Measurements from ENCODE around the gene ARIH1.
A peak's percentile ranks its signal among the peaks of the same experiment; 100 is the strongest.

ARIH1 gene

DNA sequence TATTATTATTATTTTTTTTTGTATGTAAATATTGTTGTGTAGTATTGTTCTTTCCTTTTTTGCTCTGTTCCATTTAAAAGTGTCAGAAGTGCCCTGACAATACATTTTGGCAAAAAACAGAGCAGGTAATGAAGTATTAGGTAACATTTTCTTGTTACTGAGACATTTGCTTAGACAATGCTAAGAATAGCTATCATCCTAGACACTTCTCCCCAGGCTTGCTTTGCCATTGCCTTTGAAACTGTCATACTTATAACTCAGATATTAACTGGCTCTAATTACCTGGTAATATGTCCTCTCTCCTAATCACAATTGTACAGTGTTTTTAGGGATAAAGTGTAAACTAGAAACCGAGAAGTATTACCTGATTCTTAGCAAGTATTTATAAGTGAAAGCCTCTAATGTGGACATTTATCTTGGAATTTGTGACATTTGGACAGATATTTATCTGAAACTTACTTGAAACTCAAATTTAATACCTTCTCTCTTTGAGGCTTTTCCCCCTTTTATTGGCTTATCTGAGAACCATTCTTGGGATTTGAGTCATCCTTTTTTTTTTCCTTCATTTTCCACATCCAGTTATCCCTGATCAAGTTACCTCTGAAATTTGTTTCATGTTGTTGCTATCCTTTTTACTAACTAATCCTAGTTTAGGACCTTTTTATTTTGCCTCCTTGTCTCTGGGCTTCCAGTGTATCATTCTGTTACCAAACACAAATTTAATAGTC is 13.1 kb downstream of the ARIH1 start:
- no peak for DNase-seq (ENCODE audit: low read depth in 2 of 2)

DNA sequence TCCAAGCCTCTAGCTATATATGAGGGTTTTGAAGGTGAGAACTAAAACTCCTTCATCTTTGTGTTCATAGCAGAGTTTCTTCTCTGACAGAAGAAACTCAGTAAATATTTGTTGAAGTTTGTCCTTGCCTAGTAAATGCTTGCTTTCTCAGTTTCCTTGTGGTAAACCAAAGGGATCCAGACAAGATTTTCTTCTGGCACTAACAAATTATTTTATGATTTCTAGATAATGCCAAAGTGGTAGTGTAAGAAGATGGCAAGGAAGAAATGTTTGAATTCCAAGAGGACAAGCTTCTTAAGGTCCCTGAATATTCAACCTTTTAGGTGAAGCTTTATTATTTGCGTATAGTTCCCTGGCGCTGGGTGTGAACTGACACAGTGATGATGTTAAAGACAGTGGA is 14.4 kb downstream of the ARIH1 start:
- DNase-seq (ENCODE audit: low read depth in 2 of 2): no peak

- DNase-seq (ENCODE audit: low read depth in 2 of 2): no peak
These were observed 15.9 kb downstream of the ARIH1 start for GRCh38 chr15:72489943-72490554.

DNA sequence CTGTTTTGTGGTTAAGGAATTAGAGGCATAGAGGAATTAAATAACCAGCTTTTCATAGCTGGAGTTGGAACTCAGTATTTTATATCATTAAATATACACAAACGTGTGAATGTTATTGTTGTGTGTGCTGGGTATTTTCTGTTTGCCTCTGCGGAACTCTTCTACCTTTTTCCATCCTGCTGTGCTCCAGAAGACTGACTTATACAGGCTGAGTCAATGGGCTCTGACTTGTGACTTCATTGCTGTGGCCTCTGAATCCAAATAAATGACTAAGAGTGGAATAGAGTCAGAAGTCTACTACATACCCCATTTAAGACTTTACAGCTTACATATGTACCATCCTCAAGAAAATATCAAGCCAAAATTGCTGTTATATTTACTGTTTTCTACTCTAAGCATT is 17.6 kb downstream of the ARIH1 start:
- no peak for DNase-seq (ENCODE audit: low read depth in 2 of 2)

GRCh38 chr15:72492733-72493132 is 18.6 kb downstream of the ARIH1 start:
- no peak for DNase-seq (ENCODE audit: low read depth in 2 of 2)

DNA sequence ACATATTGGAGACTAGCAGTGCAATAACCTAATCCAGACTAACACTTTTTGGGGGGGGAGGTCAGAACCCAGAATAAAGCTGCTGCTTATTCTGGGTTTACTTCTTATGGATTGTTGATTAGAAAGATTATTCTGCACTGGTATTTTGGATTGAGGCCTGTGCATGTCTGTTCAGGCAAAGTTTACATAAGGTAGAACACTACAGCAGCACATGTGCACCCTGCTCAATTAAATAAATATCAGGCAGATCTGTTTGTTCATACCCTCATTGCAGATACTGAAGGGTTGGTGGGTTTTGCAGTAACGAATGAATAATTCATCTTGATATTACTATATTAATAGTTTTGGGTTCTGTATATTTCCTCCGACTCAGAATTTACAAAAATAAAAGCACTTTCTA is 19.1 kb downstream of the ARIH1 start:
- DNase-seq (ENCODE audit: low read depth in 2 of 2): no peak

GRCh38 chr15:72495007-72495406 is 20.9 kb downstream of the ARIH1 start:
- no peak for DNase-seq (ENCODE audit: low read depth in 2 of 2)

DNA sequence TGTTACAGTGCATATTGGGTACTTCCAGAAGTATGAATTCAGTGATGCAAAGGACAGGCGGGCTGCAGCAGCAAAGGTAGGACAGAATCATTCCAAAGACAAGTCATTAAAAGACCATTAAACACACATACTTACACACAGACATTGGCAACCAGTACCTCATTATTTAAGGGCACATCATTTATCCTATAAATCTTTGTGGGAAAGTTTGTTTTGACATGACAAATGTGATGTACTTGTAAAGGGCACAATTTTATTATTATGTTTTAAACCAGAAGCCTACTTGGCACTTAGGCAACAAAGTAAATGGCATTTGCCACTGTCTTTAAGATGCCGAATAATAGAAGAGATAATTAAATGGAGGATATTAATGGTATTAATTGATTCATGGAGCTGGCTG is 22.7 kb downstream of the ARIH1 start:
- no peak for DNase-seq (ENCODE audit: low read depth in 2 of 2)

DNA sequence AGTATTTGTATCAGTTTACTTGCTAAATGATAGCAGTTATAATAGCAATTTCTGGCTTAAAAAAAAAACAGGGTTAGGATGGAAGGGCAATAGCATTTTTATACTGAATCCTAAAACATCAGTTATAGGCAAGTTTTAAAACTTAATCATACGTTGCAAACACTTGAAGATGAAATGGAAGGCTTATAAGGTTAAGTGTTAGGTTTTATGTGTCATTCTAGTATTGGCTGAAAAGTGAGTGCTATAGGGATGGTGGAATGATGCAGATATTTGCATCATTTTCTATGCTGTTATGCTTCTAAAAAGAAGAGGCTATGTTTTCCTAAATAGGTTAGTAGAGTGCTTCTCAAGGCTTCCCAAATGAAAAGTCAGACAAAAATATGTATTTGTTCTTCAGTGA is 23.3 kb downstream of the ARIH1 start:
- DNase-seq (ENCODE audit: low read depth in 2 of 2): no peak

DNA sequence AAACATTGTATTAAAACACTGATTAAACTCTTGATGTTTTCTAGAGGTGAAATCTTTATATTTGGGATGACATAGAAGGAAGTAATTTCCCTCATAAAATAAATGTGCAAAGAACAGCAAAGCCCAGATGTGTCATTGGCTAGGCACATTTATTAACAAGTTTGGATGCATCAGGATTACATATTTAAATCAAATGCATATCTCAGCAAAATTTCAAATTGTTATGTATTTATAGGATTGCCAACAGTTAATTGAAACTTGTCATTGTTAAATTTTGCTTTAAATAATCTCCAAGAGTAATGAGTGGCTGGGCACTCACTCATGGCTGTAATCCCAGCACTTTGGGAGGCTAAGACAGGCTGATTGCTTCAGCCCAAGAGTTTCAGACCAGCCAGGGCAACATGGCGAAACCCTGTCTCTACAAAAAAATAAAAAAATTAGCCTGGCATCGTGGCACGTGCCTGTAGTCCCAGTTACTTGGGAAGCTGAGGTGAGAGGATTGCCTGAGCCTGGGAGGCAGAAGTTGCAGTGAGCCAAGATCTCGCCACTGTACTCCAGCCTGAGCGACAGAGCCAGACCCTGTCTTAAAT is 28.2 kb downstream of the ARIH1 start:
- no peak for DNase-seq (ENCODE audit: low read depth in 2 of 2)

DNA sequence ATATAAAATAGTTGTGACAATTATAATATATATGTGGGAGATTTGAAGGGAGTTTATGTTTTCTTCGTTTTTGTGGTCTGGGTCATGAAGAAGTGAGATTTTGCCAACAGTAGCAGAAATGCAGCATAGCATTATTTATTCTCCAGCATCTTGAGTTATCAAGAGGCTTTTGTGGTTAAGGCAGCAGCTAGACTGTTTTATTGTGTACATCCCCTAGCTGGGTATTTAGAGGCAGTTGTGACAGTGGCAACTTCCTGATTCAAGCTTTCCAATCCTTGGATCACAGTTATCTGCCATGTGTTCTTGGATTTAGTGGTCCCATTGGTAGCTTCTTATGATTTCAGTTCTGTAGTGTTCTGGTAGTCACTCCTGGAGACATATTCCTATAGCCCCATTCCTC is 29.0 kb downstream of the ARIH1 start:
- DNase-seq (ENCODE audit: low read depth in 2 of 2): no peak

DNA sequence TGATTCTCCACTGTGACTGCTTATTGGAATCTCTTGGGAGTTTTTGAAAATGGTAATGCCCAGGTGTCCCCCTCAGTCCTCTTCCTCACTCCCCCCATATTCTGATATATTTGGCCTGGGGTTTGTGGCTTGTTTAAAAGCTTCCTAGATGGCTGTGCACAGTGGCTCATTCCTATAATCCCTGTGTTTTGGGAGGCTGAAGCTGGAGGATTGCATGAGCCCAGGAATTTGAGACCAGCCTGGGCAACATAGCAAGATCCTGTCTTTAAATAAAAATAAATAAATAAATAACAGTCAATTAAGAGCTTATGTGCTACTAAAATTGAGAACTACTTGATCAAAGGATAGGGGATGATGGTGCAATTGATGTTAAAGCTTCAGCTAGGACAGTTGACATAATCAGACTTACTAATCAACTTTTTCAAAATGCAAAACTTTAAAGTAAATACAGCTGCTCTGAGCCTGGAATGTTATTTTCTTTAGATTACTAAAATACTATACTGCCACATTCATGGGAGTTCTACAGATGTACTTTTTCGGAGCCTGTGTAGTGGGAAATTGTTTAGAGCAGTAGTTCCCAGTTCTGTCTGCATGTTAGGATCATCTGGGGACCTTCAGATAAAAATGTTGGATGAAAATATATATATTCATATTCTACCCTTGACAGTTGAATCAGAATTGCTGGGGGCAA is 33.4 kb downstream of the ARIH1 start:
- DNase-seq (ENCODE audit: low read depth in 2 of 2): no peak

GRCh38 chr15:72509484-72509883 is 35.4 kb downstream of the ARIH1 start:
- no peak for DNase-seq (ENCODE audit: low read depth in 2 of 2)

GRCh38 chr15:72511536-72511935 is 37.4 kb downstream of the ARIH1 start:
- peak in 1 of 2 experiments; percentile 23 for DNase-seq (ENCODE audit: low read depth in 2 of 2)

DNA sequence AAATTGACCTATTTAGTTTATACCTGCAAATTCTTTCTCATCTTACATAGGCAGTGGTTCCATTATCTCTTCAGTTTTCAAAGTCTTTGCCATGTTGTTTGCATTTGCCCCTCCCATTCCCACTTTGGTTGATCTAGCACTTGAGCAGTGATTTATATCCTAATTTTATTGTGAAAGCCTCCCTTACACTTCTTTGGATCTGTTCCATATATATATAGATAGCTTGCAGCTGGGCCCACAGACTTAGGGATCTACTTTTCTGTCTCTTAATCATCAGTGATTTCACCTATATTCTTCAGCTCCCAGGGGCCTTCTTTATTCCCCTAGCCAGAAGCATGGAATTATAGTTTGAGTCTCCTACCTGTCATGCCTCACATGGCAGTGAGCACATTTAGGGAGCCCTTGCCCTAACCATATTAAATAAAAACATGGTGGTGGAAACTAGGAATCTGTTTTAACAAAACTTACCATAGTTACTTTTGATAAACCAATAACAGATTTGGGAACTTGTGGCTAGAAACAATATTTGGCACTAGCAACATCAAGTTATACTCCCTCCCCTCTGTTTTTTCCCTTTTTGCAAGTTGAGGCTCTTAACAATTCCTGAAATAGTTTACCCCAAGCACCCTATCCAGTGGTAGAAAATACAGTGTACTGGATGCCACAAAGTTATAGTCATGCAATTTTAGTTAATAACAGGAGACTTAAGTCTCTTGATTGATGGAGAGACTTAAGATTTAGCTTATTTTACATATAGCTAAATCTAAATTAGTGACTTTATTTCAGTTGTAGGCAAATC is 41.7 kb downstream of the ARIH1 start:
- DNase-seq (ENCODE audit: low read depth in 2 of 2): peak in 1 of 2 experiments; percentile 23

- DNase-seq (ENCODE audit: low read depth in 2 of 2): no peak
These were observed 42.6 kb downstream of the ARIH1 start for GRCh38 chr15:72516777-72517176.

- no peak for DNase-seq (ENCODE audit: low read depth in 2 of 2)
These were observed 47.6 kb downstream of the ARIH1 start for GRCh38 chr15:72521682-72522081.

DNA sequence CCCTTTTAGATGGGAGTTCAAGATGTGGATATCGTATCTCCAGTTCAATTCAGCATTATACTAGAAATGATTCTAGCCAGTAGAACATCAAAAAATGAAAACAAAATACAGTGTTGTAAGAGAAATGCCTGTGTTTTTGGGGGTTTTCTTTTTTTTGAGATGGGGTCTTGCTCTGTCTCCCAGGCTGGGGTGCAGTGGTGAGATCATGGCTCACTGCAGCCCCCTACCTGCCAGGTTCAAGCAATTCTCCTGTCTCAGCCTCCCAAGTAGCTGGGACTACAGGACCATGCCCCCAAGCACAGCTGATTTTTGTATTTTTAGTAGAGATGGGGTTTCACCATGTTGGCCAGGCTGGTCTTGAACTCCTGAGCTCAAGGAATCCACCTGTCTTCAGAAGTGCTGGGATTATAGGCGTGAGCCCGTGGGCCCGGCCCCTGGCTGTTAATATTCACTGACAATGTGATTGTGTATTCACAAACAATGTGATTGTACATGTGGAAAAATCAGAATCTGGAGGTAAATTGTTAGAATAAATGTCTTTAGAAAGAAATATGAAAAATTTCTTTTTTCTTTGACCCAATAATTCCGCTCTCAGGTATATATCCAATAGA is 59.0 kb downstream of the ARIH1 start:
- no peak for DNase-seq (ENCODE audit: low read depth in 2 of 2)

- DNase-seq (ENCODE audit: low read depth in 2 of 2): no peak
These were observed 60.4 kb downstream of the ARIH1 start for GRCh38 chr15:72534523-72534922.

GRCh38 chr15:72535911-72536310 is 61.8 kb downstream of the ARIH1 start:
- DNase-seq (ENCODE audit: low read depth in 2 of 2): no peak

DNA sequence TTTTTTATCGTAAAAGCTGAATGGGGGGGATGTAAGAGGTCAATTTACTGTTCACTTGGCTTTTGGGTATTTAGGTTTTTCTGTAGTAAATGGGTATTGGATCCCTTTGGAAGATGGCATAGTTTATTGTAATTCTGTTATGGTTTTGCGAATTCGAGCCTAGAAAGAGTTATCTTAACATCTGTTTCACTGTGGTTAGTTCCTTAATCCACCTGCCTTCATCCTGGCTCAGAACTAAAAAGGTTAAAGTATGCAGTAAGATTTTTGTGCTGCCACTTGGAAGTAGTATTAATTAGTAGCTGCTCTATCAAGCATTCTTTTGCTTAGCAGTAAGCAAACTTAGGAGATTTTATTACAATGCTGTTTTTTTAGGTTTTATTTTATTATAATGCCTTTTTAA is 62.4 kb downstream of the ARIH1 start:
- no peak for DNase-seq (ENCODE audit: low read depth in 2 of 2)

All from fibroblast of skin of left biceps (primary cell).